GM21381 (cell line): ENCODE measurements around the gene UBN2.

Experiments used
- ATAC-seq: cut with Tn5 transposase; IDR thresholded peaks from one replicate; pipeline ENCODE4 v1.9.1; 2021; ENCODE audit warnings: mild to moderate bottlenecking, moderate library complexity; ENCODE audit not compliant: unreplicated experiment

The UBN2 gene

GRCh38 chr7:139341776-139342226 lies 110.8 kb downstream of the UBN2 start:
- no peak for ATAC-seq

GRCh38 chr7:139345042-139345441 lies 114.0 kb downstream of the UBN2 start:
- no peak for ATAC-seq

GRCh38 chr7:139351027-139351426 lies 120.0 kb downstream of the UBN2 start:
- no peak for ATAC-seq

- ATAC-seq: no peak
Measured at GRCh38 chr7:139354729-139355128, 123.7 kb downstream of the UBN2 start.

GRCh38 chr7:139355320-139355719 lies 124.3 kb downstream of the UBN2 start:
- ATAC-seq: no peak
